ENCODE measurements around the gene ADRM1. TPM values are rescaled to one million over a fixed set of nuclear protein-coding genes. Genes with fewer than 3 reads are reported as not detected.

The ADRM1 gene
- polyA plus RNA-seq, 4 donors = 44.5 to 93.4 (median 88.3) TPM

DNA sequence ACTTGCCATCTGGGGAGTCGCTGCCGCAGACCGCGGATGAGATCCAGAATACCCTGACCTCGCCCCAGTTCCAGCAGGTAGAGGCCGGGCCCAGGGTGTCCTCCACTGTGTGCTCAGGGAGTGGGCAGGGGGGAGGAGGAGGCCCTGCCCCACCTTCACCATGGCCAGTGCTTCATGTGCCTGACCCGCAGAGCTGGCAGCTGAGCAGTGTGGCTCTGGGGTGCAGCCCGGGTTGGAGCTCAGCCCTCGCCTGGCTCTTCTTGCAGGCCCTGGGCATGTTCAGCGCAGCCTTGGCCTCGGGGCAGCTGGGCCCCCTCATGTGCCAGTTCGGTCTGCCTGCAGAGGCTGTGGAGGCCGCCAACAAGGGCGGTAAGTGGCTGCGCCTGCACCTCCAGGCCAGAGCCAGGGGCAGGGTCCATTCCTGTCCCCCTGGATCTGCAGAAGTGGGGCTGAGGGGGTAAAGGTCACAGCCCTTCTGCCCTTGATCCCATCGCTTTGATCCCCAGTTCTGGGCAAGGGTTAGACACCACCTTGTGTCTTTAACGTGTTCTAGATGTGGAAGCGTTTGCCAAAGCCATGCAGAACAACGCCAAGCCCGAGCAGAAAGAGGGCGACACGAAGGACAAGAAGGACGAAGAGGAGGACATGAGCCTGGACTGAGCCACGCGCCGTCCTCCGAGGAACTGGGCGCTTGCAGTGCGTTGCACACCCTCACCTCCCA, 5.5 kb downstream of the ADRM1 start:
- no peak overlapping the region for H3K27ac ChIP-seq (ENCODE audit: low read depth in 1 of 3, low read length in 2 of 3)
- DNase-seq (no peak), FAIRE-seq (no peak)
- H3K9me3 ChIP-seq (ENCODE audit: control insufficient read depth in 2 of 2, insufficient read depth in 1 of 2, low read depth in 1 of 2, low read length in 1 of 2) = no peaks in the 10 kb centered on the region
- peaks cover 13 to 90% (median 15%) of the 10 kb centered on the region in 3 donors for H3K36me3 ChIP-seq (ENCODE audit: control insufficient read depth in 3 of 3, insufficient read depth in 2 of 3, low read depth in 1 of 3, low read length in 3 of 3)
- H3K4me1 ChIP-seq (ENCODE audit: control insufficient read depth in 3 of 3, insufficient read depth in 2 of 3, low read depth in 1 of 3, low read length in 2 of 3) = peaks cover 2 to 12% (median 10%) of the 10 kb centered on the region in 3 donors
- WGBS, 3 donors = 85 to 88% (median 87%) methylated on average over 29 of the region's 29 CpGs
- H3K27me3 ChIP-seq (ENCODE audit: control insufficient read depth in 3 of 3, insufficient read depth in 3 of 3, low read length in 3 of 3) = no peaks in the 10 kb centered on the region
- H3K4me3 ChIP-seq (ENCODE audit: low read depth in 1 of 3, low read length in 3 of 3) = no peak overlapping the region

DNA sequence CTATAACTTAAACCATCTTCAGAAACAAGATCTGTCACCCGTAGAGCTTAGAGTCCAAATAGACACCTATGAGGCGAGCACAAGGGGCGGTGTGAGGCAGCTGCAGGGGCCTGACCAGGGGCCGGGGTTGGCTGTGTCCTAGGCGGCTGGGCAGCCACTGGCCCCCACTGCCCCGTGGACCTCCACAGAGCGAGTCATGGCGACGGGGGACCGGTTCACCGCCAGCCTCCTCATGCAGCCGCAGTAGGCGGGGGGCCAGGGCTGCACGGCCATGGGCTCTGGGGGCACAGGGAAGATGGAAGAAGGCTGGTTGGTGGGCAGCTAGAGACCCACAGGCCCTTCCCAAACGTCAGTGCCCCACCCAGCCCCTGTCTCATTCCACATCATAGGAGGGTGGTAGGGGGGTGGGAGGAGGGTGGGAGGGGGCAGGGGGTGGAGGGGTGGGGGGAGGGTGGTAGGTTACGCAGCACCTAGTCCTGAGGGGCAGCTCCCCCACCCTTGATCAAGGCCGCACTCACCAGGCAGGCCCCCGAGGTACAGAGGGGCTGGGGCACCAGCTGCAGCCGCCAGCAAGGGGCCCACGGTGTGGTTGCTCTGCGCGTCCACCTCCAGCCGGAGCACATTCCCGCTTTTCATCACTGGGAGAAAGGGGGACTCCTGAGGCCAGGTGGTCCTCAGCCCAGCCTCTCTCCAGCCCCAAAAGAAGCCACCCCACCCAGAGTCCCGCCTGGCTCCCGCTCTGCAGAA, 6.6 kb downstream of the ADRM1 start:
- Histone ChIP-seq H3K27ac (ENCODE audit: low read depth in 1 of 3, low read length in 2 of 3) (no peak overlapping the region), H3K4me3 (ENCODE audit: low read depth in 1 of 3, low read length in 3 of 3) (no peak overlapping the region), H3K9me3 (ENCODE audit: control insufficient read depth in 2 of 2, insufficient read depth in 1 of 2, low read depth in 1 of 2, low read length in 1 of 2) (no peaks in the 10 kb centered on the region), H3K4me1 (ENCODE audit: control insufficient read depth in 3 of 3, insufficient read depth in 2 of 3, low read depth in 1 of 3, low read length in 2 of 3) (peaks cover 2 to 7% (median 5%) of the 10 kb centered on the region in 3 donors), H3K36me3 (ENCODE audit: control insufficient read depth in 3 of 3, insufficient read depth in 2 of 3, low read depth in 1 of 3, low read length in 3 of 3) (peaks cover 13 to 95% (median 15%) of the 10 kb centered on the region in 3 donors), H3K27me3 (ENCODE audit: control insufficient read depth in 3 of 3, insufficient read depth in 3 of 3, low read length in 3 of 3) (no peaks in the 10 kb centered on the region)
- WGBS, 3 donors = 86% methylated on average over 22 to 26 of the region's 26 CpGs
- no peak for FAIRE-seq
- DNase-seq = no peak

DNA sequence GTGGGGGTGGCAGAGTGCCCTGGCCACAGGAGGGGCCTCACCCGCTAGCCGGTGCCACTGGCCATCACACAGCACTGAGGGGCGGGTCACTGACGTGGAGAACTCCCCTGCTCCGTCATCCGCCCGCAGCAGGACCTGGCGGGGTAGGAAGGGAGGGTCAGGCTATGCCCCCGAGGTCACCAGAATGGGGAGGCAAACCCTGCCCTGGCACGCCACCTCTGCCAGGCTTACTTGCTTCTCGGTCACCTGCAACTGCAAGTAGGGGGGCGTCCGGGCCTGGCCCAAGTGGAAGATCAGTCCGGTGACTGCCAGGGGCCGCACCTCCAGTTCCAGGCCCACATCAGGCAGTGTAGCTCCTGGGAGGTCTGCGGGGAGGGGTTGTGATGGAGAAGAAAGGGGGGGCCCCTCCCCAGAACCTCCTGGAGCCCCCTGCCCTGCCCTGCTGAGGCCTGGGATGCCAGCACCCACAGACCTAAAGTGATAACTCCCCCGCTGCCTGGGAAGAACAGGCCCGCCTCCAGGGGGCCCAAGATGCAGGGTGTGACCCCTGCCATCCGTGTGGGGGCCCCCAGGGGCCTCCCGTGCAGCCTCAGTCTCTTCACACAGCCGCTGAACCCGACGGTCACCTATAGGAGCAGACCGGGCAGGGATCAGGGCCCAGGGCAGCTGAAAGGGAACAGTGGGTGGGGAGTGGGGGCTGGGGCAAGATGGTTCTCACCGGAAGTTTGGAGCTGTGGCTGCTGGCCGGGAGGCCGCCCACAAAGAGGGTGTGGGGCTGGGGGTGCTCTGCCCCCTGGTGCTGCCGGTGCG, 7.4 kb downstream of the ADRM1 start:
- no peaks in the 10 kb centered on the region for H3K27me3 ChIP-seq (ENCODE audit: control insufficient read depth in 3 of 3, insufficient read depth in 3 of 3, low read length in 3 of 3)
- 75 to 80% (median 79%) methylated on average over 18 to 29 of the region's 29 CpGs for WGBS, 3 donors
- peaks cover 13 to 95% (median 15%) of the 10 kb centered on the region in 3 donors for H3K36me3 ChIP-seq (ENCODE audit: control insufficient read depth in 3 of 3, insufficient read depth in 2 of 3, low read depth in 1 of 3, low read length in 3 of 3)
- no peaks in the 10 kb centered on the region for H3K9me3 ChIP-seq (ENCODE audit: control insufficient read depth in 2 of 2, insufficient read depth in 1 of 2, low read depth in 1 of 2, low read length in 1 of 2)
- FAIRE-seq = no peak
- H3K4me3 ChIP-seq (ENCODE audit: low read depth in 1 of 3, low read length in 3 of 3) = no peak overlapping the region
- H3K4me1 ChIP-seq (ENCODE audit: control insufficient read depth in 3 of 3, insufficient read depth in 2 of 3, low read depth in 1 of 3, low read length in 2 of 3) = no peaks in the 10 kb centered on the region
- H3K27ac ChIP-seq (ENCODE audit: low read depth in 1 of 3, low read length in 2 of 3) = no peak overlapping the region
- no peak for DNase-seq

DNA sequence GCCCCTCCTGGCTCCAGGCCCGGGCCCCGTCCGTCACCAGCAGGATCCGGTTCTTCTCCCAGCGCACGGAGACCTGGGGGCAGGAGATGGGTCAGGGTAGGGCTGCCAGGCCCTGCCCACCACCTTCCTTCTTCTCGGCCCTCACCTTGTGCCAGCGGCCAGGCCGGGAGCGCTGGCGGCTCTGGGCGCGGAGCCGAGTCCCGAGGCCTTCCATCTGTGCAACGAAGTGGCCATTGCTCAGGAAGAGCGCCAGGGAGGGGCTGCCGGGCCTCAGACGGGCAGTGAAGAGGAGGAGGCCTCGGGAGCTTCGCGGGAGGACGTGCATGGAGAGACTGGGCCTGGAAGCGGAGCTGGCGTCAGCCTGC, 7.9 kb downstream of the ADRM1 start:
- H3K36me3 ChIP-seq (ENCODE audit: control insufficient read depth in 3 of 3, insufficient read depth in 2 of 3, low read depth in 1 of 3, low read length in 3 of 3) = peaks cover 13 to 95% (median 15%) of the 10 kb centered on the region in 3 donors
- no peaks in the 10 kb centered on the region for H3K9me3 ChIP-seq (ENCODE audit: control insufficient read depth in 2 of 2, insufficient read depth in 1 of 2, low read depth in 1 of 2, low read length in 1 of 2)
- 65 to 84% (median 75%) methylated on average over 21 to 25 of the region's 25 CpGs for WGBS, 3 donors
- H3K27me3 ChIP-seq (ENCODE audit: control insufficient read depth in 3 of 3, insufficient read depth in 3 of 3, low read length in 3 of 3) = no peaks in the 10 kb centered on the region
- H3K4me3 ChIP-seq (ENCODE audit: low read depth in 1 of 3, low read length in 3 of 3) = no peak overlapping the region
- DNase-seq = no peak
- H3K27ac ChIP-seq (ENCODE audit: low read depth in 1 of 3, low read length in 2 of 3) = no peak overlapping the region
- H3K4me1 ChIP-seq (ENCODE audit: control insufficient read depth in 3 of 3, insufficient read depth in 2 of 3, low read depth in 1 of 3, low read length in 2 of 3) = no peaks in the 10 kb centered on the region
- FAIRE-seq = no peak

DNA sequence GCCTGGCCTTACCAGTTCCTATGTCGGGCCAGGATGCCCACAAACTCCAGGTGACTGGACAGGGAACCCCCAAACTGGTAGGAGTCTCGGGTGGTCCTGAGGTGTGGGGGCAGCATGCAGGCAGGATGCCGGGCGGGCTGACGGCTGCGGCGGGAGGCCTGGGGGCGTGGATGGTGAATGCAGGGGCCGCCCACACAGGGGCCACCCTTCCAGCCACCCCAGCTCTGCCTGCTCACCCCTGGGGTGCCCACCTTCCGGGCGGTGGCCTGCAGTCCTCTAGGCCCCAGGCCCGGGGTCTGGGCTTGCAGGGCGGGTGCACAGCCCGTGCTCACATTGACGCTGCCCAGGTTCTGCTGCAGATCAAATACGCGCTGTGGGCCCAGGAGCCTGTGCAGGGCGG, 8.4 kb downstream of the ADRM1 start:
- peaks cover 13 to 95% (median 15%) of the 10 kb centered on the region in 3 donors for H3K36me3 ChIP-seq (ENCODE audit: control insufficient read depth in 3 of 3, insufficient read depth in 2 of 3, low read depth in 1 of 3, low read length in 3 of 3)
- H3K4me3 ChIP-seq (ENCODE audit: low read depth in 1 of 3, low read length in 3 of 3) = no peak overlapping the region
- H3K9me3 ChIP-seq (ENCODE audit: control insufficient read depth in 2 of 2, insufficient read depth in 1 of 2, low read depth in 1 of 2, low read length in 1 of 2) = no peaks in the 10 kb centered on the region
- WGBS, 3 donors = 91 to 97% (median 95%) methylated on average over 9 to 18 of the region's 18 CpGs
- H3K27me3 ChIP-seq (ENCODE audit: control insufficient read depth in 3 of 3, insufficient read depth in 3 of 3, low read length in 3 of 3) = no peaks in the 10 kb centered on the region
- no peak overlapping the region for H3K27ac ChIP-seq (ENCODE audit: low read depth in 1 of 3, low read length in 2 of 3)
- FAIRE-seq (no peak), DNase-seq (no peak)
- no peaks in the 10 kb centered on the region for H3K4me1 ChIP-seq (ENCODE audit: control insufficient read depth in 3 of 3, insufficient read depth in 2 of 3, low read depth in 1 of 3, low read length in 2 of 3)

DNA sequence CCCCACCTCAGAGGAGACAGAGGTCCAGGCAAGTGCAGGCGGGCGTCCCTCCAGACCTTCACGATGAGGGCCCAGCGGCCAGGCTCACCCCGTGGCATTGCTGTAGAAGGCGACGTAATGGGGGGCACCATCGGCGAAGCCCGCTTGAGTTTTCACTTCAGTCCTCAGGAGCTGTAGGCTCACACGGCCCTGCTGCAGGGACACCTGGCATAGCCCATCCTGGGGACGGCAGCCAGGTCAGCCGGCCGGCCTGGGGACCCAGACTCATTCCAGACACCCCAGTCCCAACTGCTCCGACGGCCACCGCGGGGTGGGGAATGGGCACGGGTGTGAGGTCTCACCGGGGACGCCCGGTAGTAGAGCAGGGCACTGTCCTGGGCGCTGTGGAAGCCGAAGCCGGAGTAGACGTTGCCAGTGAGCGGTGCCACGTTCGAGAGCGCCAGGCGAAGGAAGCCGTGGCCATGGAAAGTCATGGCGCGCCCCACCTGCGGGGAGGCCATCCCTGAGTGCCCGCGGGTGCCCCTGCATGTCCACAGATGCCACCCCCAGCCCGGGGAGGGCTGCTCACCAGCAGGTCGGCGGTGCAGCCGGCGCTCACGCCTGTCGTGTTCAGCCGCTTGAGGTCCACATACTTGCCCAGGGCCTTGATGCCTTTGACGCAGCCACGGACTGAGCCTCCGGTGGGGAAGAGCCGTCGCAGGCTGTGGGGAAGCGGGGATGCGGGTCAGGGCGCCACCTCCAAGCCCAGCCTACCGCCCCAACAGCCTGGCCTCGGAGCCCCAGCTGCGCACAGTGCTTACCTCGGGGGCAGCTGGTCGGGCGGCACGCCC, 9.2 kb downstream of the ADRM1 start:
- no peaks in the 10 kb centered on the region for H3K9me3 ChIP-seq (ENCODE audit: control insufficient read depth in 2 of 2, insufficient read depth in 1 of 2, low read depth in 1 of 2, low read length in 1 of 2)
- no peaks in the 10 kb centered on the region for H3K27me3 ChIP-seq (ENCODE audit: control insufficient read depth in 3 of 3, insufficient read depth in 3 of 3, low read length in 3 of 3)
- no peak overlapping the region for H3K4me3 ChIP-seq (ENCODE audit: low read depth in 1 of 3, low read length in 3 of 3)
- H3K27ac ChIP-seq (ENCODE audit: low read depth in 1 of 3, low read length in 2 of 3) = no peak overlapping the region
- H3K4me1 ChIP-seq (ENCODE audit: control insufficient read depth in 3 of 3, insufficient read depth in 2 of 3, low read depth in 1 of 3, low read length in 2 of 3) = no peaks in the 10 kb centered on the region
- DNase-seq (no peak), FAIRE-seq (no peak)
- peaks cover 10 to 95% (median 11%) of the 10 kb centered on the region in 3 donors for H3K36me3 ChIP-seq (ENCODE audit: control insufficient read depth in 3 of 3, insufficient read depth in 2 of 3, low read depth in 1 of 3, low read length in 3 of 3)
- WGBS, 3 donors = 88 to 94% (median 93%) methylated on average over 55 to 60 of the region's 60 CpGs

DNA sequence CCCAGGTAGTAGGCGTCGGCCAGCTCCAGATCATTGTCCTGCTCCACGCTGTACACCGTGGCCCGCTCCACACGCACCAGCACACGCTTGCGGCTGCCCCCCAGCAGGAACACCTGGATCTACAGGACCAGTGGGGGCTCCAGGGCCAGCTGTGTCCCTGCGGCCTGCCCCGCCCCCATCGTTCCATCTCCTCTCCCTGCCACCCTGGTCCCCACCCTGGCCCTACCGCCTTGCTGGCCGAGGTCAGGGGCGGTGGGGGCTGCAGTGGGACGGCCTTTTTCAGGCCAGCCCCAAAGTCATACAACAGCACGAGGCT, 9.8 kb downstream of the ADRM1 start:
- 73 to 88% (median 82%) methylated on average over 15 to 16 of the region's 16 CpGs for whole genome bisulfite sequencing, 3 donors
- no peaks in the 10 kb centered on the region for H3K27me3 ChIP-seq (ENCODE audit: control insufficient read depth in 3 of 3, insufficient read depth in 3 of 3, low read length in 3 of 3)
- H3K36me3 ChIP-seq (ENCODE audit: control insufficient read depth in 3 of 3, insufficient read depth in 2 of 3, low read depth in 1 of 3, low read length in 3 of 3) = peaks cover 5 to 95% (median 10%) of the 10 kb centered on the region in 3 donors
- no peak for DNase-seq
- no peak overlapping the region for H3K27ac ChIP-seq (ENCODE audit: low read depth in 1 of 3, low read length in 2 of 3)
- no peak for FAIRE-seq
- no peak overlapping the region for H3K4me3 ChIP-seq (ENCODE audit: low read depth in 1 of 3, low read length in 3 of 3)
- no peaks in the 10 kb centered on the region for H3K9me3 ChIP-seq (ENCODE audit: control insufficient read depth in 2 of 2, insufficient read depth in 1 of 2, low read depth in 1 of 2, low read length in 1 of 2)
- H3K4me1 ChIP-seq (ENCODE audit: control insufficient read depth in 3 of 3, insufficient read depth in 2 of 3, low read depth in 1 of 3, low read length in 2 of 3) = no peaks in the 10 kb centered on the region

DNA sequence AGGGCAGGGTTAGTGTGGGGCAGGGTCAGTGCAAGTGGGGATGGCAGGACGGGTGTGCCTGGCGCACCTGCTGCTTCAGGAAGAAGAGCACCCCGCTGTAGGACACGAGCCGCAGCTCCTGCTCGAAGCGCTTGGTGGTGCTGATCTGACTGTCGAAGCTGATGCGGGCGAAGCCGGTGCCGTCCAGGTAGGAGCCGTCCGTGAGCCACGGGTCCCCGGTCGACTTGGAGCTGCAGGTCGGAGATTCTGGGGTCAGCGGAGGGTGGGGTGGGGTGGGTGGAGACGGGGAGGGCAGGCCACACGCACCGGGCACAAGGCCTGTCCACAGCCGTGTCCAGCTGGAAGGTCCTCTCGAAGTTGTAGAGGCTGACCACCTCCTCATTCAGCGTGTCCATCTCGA, 10.2 kb downstream of the ADRM1 start:
- H3K27ac ChIP-seq (ENCODE audit: low read depth in 1 of 3, low read length in 2 of 3) = no peak overlapping the region
- no peak overlapping the region for H3K4me3 ChIP-seq (ENCODE audit: low read depth in 1 of 3, low read length in 3 of 3)
- no peaks in the 10 kb centered on the region for H3K9me3 ChIP-seq (ENCODE audit: control insufficient read depth in 2 of 2, insufficient read depth in 1 of 2, low read depth in 1 of 2, low read length in 1 of 2)
- WGBS, 3 donors = 78 to 92% (median 85%) methylated on average over 26 of the region's 26 CpGs
- FAIRE-seq = no peak
- H3K36me3 ChIP-seq (ENCODE audit: control insufficient read depth in 3 of 3, insufficient read depth in 2 of 3, low read depth in 1 of 3, low read length in 3 of 3) = peaks cover 3 to 91% (median 9%) of the 10 kb centered on the region in 3 donors
- no peaks in the 10 kb centered on the region for H3K4me1 ChIP-seq (ENCODE audit: control insufficient read depth in 3 of 3, insufficient read depth in 2 of 3, low read depth in 1 of 3, low read length in 2 of 3)
- no peaks in the 10 kb centered on the region for H3K27me3 ChIP-seq (ENCODE audit: control insufficient read depth in 3 of 3, insufficient read depth in 3 of 3, low read length in 3 of 3)
- DNase-seq = no peak

All from small intestine (tissue), 7 donors.